Heart left ventricle (tissue), 16 donors: ENCODE data around the gene ZNF444. TPM values are rescaled to one million over a fixed set of nuclear protein-coding genes. Genes with fewer than 3 reads are reported as not detected.

Experiments
- ATAC-seq, 4 donors: fragments of 200-7000 bp; cut with Tn5 transposase; one replicate each; pipeline ENCODE4 v1.9.1; 2020 to 2022; ENCODE audit warnings: moderate library complexity in 4 of 4, mild to moderate bottlenecking in 3 of 4, moderate number of reproducible peaks in 1 of 4
- DNase-seq, 5 donors: peaks; one replicate each; pipeline ENCODE4 v3.0.0-alpha.2; 2020
- H3K27ac ChIP-seq, 12 donors: fragments of 200-600 bp; sonication (generic) in 4 of 12; one replicate each; pipeline versions ENCODE4 v1.5.0 to v1.8.0; 2016 to 2022; ENCODE audit warnings: mild to moderate bottlenecking in 2 of 12
- H3K27me3 ChIP-seq, 9 donors: fragments of 200-600 bp; sonication (generic) in 2 of 9; one replicate each; pipeline versions ENCODE4 v1.5.1 to v1.8.0; 2016 to 2022; ENCODE audit warnings: mild to moderate bottlenecking in 3 of 9
- H3K36me3 ChIP-seq, 9 donors: fragments of 200-600 bp; sonication (generic) in 2 of 9; one replicate each; pipeline versions ENCODE4 v1.5.0 to v1.8.0; 2018 to 2022; ENCODE audit warnings: mild to moderate bottlenecking in 2 of 9
- H3K4me1 ChIP-seq, 12 donors: fragments of 200-600 bp; sonication (generic) in 4 of 12; one replicate each; pipeline versions ENCODE4 v1.5.0 to v1.8.0; 2016 to 2022; ENCODE audit warnings: mild to moderate bottlenecking in 3 of 12
- H3K4me3 ChIP-seq, 12 donors: fragments of 200-600 bp; sonication (generic) in 4 of 12; one replicate each; pipeline versions ENCODE4 v1.5.0 to v1.8.0; 2017 to 2022; ENCODE audit warnings: mild to moderate bottlenecking in 9 of 12, moderate library complexity in 4 of 12
- H3K9me3 ChIP-seq, 12 donors: fragments of 200-600 bp; sonication (generic) in 4 of 12; one replicate each; pipeline versions ENCODE4 v1.5.0 to v1.8.0; 2016 to 2022; ENCODE audit warnings: mild to moderate bottlenecking in 1 of 12
- CTCF ChIP-seq, 12 donors: fragments of 200-600 bp; sonication (generic) in 4 of 12; IDR thresholded peaks; one replicate each; pipeline versions ENCODE4 v1.5.0 to v1.8.0; 2018 to 2022; ENCODE audit warnings: antibody characterized with exemption in 12 of 12, mild to moderate bottlenecking in 5 of 12
- POLR2A ChIP-seq, 2 donors: fragments of 450-650 bp; IDR thresholded peaks; one replicate each; pipeline ENCODE4 v1.6.1; 2017; ENCODE audit warnings: antibody characterized with exemption in 2 of 2, mild to moderate bottlenecking in 2 of 2, moderate library complexity in 2 of 2
- WGBS, 4 donors: extraction: QIAGEN DNeasy Blood & Tissue Kit in 2 of 4; methylation state at CpG; one replicate each; pipeline versions ENCODE4 v1.1.5 to v1.1.7; 2013 to 2018; 5-methylcytosine and 5-hydroxymethylcytosine counted together
- intact Hi-C, 10 donors: fragments of 100-400 bp; cut with DNase I; formaldehyde crosslinking; loops; one replicate each; pipeline versions ENCODE4 v1.11.1 to v1.14.2; 2022
- polyA plus RNA-seq, 2 donors: library from polyadenylated mRNA; stranded (reverse); fragments of 200-250 nt; gene quantifications; one replicate each; pipeline ENCODE4 v1.2.3, GENCODE V29; 2013
- total RNA-seq, 9 donors: library from RNA; depleted of rRNA in 2 of 9; stranded (reverse); fragments of >200 nt in 2 of 9; fragmentation: NEBNext Ultra II Directional in 3 of 9; extraction: Animal tissue kit (Norgen Biotek cat#: 25700) in 3 of 9; gene quantifications; one replicate each; pipeline versions ENCODE4 v1.1.0 to v1.2.4, GENCODE V29; 2016 to 2023
- donor health status: ischemic (EF 13 %, LVEDD 7.1; RV severe dilation, severe dysfunction).
- donor health status: healthy with polysubstance abuse.
- donor health status: DM: no; HTN: yes; CAD: no.
- donor health status: DM: no; HTN: no; CAD: no.
- donor health status: ischemic (EF 25% LVEDD 6.9; RV normal size, moderate dysfunction).
- donor health status: ischemic (EF 25% LVEDD 5.7; RV mildly dilated, moderate dysfunction).
- donor health status: healthy.
- donor health status: DM: yes; HTN: yes; CAD: no.
- donor health status: ischemic (EF 35%, LVEDD 5.7; RV mildly dilated, moderate dysfunction).
- donor health status: nonischemic (EF 11% LVEDD 7.7; RV severe dilation, severe dysfunction).
- donor health status: DM: yes; HTN: yes; CAD: no.
- donor health status: PGD.
- donor health status: ischemic (EF 29% LVEDD 5.4; RV normal size, mild dysfunction).
- donor health status: nonischemic (EF 23%, LVEDD 6.1; RV moderate dilation, normal function).

ZNF444 gene
- total and polyA plus RNA-seq, 11 donors, result 14.8 to 35.8 (median 20.1) TPM

- ATAC-seq, result no peak
- intact Hi-C loops, result no loop called here
These were observed 9.4 kb upstream of the ZNF444 start for GRCh38 chr19:56131651-56132050.

GRCh38 chr19:56132316-56132822 is 8.7 kb upstream of the ZNF444 start:
- H3K4me3 ChIP-seq, result no peak overlapping the region
- WGBS, 4 donors, result 33 to 40% (median 37%) methylated on average over 14 of the region's 14 CpGs
- no peaks in the 10 kb centered on the region for H3K27me3 ChIP-seq
- no peaks in the 10 kb centered on the region for H3K36me3 ChIP-seq
- peaks cover 0 to 9% (median 7%) of the 10 kb centered on the region in 12 donors for H3K4me1 ChIP-seq
- peak overlapping the region in 8 of 12 donors; percentile 21 to 70 (median 44) for H3K27ac ChIP-seq
- ATAC-seq (peak; percentile 47 to 74 (median 70)), DNase-seq (no peak)
- TF ChIP-seq CTCF (IDR thresholded peaks at IDR 0.05) (no peak), POLR2A (IDR thresholded peaks at IDR 0.05) (no peak)
- intact Hi-C loops, result no loop called here
- H3K9me3 ChIP-seq, result no peaks in the 10 kb centered on the region

More at GRCh38 chr19:56131651-56132050, 9.4 kb upstream of the ZNF444 start:
- DNase-seq, result no peak
- no peaks in the 10 kb centered on the region for H3K27me3 ChIP-seq
- no peaks in the 10 kb centered on the region for H3K9me3 ChIP-seq
- H3K4me3 ChIP-seq, result no peak overlapping the region
- TF ChIP-seq POLR2A (IDR thresholded peaks at IDR 0.05) (no peak), CTCF (IDR thresholded peaks at IDR 0.05) (no peak)
- WGBS, 4 donors, result 82 to 89% (median 86%) methylated on average over 8 of the region's 8 CpGs
- no peaks in the 10 kb centered on the region for H3K36me3 ChIP-seq
- peak overlapping the region in 3 of 12 donors; percentile 21 to 70 (median 50) for H3K27ac ChIP-seq
- peaks cover 0 to 9% (median 7%) of the 10 kb centered on the region in 12 donors for H3K4me1 ChIP-seq

GRCh38 chr19:56133858-56134653 is 7.0 kb upstream of the ZNF444 start:
- Histone ChIP-seq H3K4me1 (peaks cover 0 to 9% (median 7%) of the 10 kb centered on the region in 12 donors), H3K27ac (no peak overlapping the region), H3K36me3 (no peaks in the 10 kb centered on the region), H3K9me3 (no peaks in the 10 kb centered on the region), H3K4me3 (no peak overlapping the region), H3K27me3 (no peaks in the 10 kb centered on the region)
- TF ChIP-seq POLR2A (IDR thresholded peaks at IDR 0.05) (no peak), CTCF (IDR thresholded peaks at IDR 0.05) (no peak)
- WGBS, 4 donors, result 78 to 86% (median 80%) methylated on average over 14 of the region's 14 CpGs
- intact Hi-C loops, result no loop called here
- ATAC-seq (no peak), DNase-seq (no peak)

- H3K27me3 ChIP-seq, result no peaks in the 10 kb centered on the region
- 84 to 91% (median 87%) methylated on average over 5 of the region's 5 CpGs for WGBS, 4 donors
- H3K27ac ChIP-seq, result no peak overlapping the region
- intact Hi-C loops, result no loop called here
- no peak overlapping the region for H3K4me3 ChIP-seq
- no peaks in the 10 kb centered on the region for H3K36me3 ChIP-seq
- DNase-seq, result no peak
- no peaks in the 10 kb centered on the region for H3K9me3 ChIP-seq
- peaks cover 0 to 9% (median 7%) of the 10 kb centered on the region in 12 donors for H3K4me1 ChIP-seq
- TF ChIP-seq POLR2A (IDR thresholded peaks at IDR 0.05) (no peak), CTCF (IDR thresholded peaks at IDR 0.05) (no peak)
- ATAC-seq, result no peak
These were observed 6.5 kb upstream of the ZNF444 start for GRCh38 chr19:56134654-56134921.
